ENCODE results near the gene ARHGEF28.
A peak's percentile ranks its signal among the peaks of the same experiment; 100 is the strongest.

The ARHGEF28 gene

GRCh38 chr5:73693573-73694061 lies 67.6 kb downstream of the ARHGEF28 start:
- DNase-seq, result no peak

- DNase-seq, result no peak
These were observed 68.1 kb downstream of the ARHGEF28 start for GRCh38 chr5:73694089-73694488.

- DNase-seq, result no peak
These were observed 72.0 kb downstream of the ARHGEF28 start for GRCh38 chr5:73698011-73698410.

- no peak for DNase-seq
These were observed 75.6 kb downstream of the ARHGEF28 start for GRCh38 chr5:73701566-73701965.

GRCh38 chr5:73702534-73702933 lies 76.5 kb downstream of the ARHGEF28 start:
- no peak for DNase-seq

GRCh38 chr5:73702951-73703350 lies 77.0 kb downstream of the ARHGEF28 start:
- no peak for DNase-seq

GRCh38 chr5:73705364-73705763 lies 79.4 kb downstream of the ARHGEF28 start:
- DNase-seq, result no peak

GRCh38 chr5:73706963-73707362 lies 81.0 kb downstream of the ARHGEF28 start:
- DNase-seq, result no peak

- DNase-seq, result peak; percentile 38
These were observed 83.6 kb downstream of the ARHGEF28 start for GRCh38 chr5:73709536-73710129.

- no peak for DNase-seq
These were observed 90.3 kb downstream of the ARHGEF28 start for GRCh38 chr5:73716284-73716808.

- DNase-seq, result no peak
These were observed 92.8 kb downstream of the ARHGEF28 start for GRCh38 chr5:73718762-73719161.

- no peak for DNase-seq
These were observed 93.6 kb downstream of the ARHGEF28 start for GRCh38 chr5:73719632-73720031.

- DNase-seq, result no peak
These were observed 96.2 kb downstream of the ARHGEF28 start for GRCh38 chr5:73722231-73722630.

- no peak for DNase-seq
These were observed 100.1 kb downstream of the ARHGEF28 start for GRCh38 chr5:73726071-73726470.

GRCh38 chr5:73726606-73727231 lies 100.7 kb downstream of the ARHGEF28 start:
- DNase-seq, result no peak

- DNase-seq, result no peak
These were observed 101.5 kb downstream of the ARHGEF28 start for GRCh38 chr5:73727470-73727869.

- DNase-seq, result no peak
These were observed 102.7 kb downstream of the ARHGEF28 start for GRCh38 chr5:73728493-73729273.

- no peak for DNase-seq
These were observed 103.3 kb downstream of the ARHGEF28 start for GRCh38 chr5:73729329-73729728.

- DNase-seq, result no peak
These were observed 106.0 kb downstream of the ARHGEF28 start for GRCh38 chr5:73732045-73732444.

- no peak for DNase-seq
These were observed 107.2 kb downstream of the ARHGEF28 start for GRCh38 chr5:73733219-73733618.

GRCh38 chr5:73735032-73735734 lies 109.2 kb downstream of the ARHGEF28 start:
- no peak for DNase-seq

- no peak for DNase-seq
These were observed 113.7 kb downstream of the ARHGEF28 start for GRCh38 chr5:73739650-73740049.

- no peak for DNase-seq
These were observed 114.3 kb downstream of the ARHGEF28 start for GRCh38 chr5:73740274-73740790.
